ENCODE measurements around the gene DNAH7.

Gene DNAH7

DNA sequence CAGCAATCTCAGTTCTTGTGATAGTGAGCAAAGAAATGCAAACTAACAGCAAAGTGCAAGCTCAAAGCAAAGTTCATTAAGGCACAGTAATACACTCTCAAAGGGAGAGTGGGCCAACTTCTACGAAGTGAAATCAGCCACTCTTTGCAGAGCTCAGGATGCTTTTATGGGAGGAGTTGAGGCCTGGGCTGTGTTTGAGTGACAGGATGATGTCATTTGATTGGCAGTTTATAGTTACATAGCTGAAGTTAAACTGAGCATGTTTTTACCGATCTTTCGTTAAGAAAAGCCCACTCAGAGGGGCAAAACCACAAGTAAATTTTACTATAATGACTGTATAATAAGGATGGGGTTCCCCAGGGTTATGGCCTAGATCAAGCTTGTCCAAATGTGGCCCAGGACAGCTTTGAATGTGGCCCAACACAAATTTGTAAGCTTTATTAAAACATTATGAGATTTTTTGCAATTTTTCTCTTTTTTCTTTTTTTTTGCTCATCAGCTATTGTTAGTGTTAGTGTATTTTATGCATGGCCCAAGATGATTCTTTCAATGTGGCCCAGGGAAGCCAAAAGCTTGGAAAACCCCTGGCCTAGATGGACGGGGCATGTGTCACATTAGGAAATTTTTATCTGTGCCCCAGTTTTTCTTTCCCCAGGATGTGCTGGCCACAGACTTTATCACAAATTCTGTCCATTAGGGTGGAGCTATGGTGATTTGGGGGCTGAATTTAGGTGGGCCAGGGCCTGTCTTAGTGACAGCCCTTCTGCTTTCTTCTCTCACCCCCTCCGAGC, 8.3 kb upstream of the DNAH7 start:
- DNase-seq: no peak

DNA sequence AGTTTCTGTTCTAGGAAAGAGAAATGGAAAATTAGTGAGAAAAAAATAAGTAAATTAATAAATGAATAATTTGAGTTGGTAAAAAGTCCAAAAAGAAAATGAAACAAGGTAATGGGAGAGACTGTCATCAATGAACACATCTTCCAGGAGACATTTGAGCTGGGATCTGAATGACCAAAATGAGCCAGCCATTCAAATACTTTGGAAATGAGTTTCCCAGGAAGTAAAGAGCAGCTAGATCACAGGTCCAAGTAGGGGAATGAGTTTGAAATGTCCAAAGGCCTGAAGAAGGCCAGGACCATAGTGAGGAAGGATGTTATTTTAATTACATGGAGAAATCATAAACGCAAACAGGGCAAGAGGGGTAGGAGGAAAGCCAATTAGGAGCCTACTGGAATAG, 6.6 kb upstream of the DNAH7 start:
- no peak for DNase-seq

DNA sequence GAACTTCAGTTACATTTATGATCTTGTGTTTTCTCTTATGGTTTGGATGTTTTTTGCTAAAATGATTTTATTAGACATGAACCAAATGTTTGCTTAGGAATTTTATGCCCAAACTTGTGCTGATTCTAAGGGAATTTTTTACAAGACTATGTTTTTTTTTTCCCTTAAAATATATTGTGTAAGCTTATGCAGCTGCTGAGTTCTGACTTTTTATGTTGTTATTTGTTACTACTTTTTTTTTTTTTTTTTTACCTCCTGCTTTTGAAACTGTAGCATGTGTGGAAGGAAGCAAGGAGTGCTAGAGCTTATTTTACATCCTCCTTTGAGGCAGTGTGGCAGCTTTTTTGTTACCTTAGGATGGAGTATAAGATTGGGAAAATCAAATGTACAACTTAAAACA, 6.0 kb upstream of the DNAH7 start:
- DNase-seq: no peak

DNA sequence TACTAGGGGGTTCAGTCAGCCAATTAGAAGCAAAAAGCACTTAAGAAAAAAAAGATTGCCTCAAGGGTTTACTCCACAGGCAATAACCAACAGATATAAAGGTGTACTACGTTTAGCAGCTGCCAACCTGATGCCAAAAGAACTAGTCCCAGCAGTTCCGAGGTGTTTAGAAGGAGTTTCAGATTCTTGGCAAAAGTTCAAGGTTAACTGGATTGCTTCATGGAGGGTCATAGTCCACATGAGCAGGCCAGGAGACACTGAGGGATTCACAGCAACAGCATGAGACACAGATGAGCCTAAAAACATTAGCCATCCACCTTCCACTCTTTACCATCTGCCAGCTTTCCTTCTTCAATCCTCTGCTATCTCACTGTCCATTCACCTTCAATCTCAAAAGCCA, 4.9 kb upstream of the DNAH7 start:
- no peak for DNase-seq

DNA sequence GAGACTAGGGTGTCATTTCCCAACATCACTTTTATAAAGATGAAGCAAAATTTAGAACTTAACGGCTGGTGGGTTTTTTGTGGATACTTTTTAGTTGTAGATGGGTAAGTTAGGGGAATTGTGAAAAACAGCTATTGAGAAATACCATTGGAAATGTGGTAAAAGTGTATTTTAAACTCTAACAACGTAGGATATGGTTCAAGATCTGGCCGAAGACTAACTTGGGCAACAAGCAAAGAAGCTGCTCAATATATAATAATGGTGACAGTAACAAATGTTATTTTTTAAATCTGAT, 1.6 kb downstream of the DNAH7 start:
- no peak for DNase-seq

DNA sequence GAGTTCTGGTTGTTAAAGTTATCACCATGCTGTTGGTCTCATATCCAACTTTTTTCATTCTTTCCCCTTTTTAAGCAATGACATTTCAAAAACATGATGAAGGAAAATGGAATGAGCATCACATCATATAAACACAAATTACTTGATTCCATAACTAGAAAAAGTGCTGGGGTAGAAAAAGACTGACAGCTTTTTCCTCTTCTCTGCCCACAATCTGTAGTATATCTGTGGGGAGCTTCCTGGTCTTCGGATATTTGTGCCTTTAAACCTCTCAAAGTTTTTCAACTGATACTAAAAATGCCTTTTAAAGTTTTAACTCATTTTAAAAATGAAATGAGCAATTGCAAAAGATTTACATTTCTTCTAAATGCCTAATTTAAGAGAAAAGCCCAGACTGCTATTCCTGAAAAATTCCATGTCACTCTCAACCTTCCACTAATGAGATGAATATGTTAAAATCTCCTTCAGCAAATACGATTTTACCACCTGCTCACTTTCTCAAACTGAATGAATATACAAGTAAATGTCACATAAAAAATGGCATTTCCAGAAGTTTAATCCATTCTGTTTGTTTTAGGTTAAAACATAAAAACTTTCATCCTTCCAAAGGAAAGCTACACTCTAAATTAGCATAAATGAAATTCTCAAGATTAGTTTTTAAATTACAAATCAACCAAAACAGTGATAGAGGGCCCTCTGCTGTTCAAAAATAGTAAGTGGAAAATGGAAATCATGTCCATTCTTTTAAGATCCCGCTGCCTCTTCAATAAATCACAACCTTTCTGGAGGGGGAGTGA, 2.1 kb downstream of the DNAH7 start:
- DNase-seq: peak; percentile 66

DNA sequence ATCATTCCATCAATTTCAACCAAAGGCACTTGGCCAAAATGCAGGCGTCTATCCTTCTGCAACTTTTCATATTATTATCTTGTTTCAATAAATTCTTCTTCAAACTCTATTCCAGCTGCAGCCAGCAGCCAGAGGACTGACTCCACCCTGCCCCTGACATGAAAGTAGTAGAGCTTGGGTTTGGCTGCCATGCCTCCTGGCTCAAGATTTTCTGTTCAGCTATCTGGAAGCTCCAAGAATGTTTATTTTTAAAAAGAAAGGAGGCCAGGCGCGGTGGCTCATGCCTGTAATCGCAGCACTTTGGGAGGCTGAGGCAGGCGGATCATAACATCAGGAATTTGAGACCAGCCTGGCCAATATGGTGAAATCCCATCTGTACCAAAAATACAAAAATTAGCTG, 4.9 kb downstream of the DNAH7 start:
- DNase-seq: no peak

DNA sequence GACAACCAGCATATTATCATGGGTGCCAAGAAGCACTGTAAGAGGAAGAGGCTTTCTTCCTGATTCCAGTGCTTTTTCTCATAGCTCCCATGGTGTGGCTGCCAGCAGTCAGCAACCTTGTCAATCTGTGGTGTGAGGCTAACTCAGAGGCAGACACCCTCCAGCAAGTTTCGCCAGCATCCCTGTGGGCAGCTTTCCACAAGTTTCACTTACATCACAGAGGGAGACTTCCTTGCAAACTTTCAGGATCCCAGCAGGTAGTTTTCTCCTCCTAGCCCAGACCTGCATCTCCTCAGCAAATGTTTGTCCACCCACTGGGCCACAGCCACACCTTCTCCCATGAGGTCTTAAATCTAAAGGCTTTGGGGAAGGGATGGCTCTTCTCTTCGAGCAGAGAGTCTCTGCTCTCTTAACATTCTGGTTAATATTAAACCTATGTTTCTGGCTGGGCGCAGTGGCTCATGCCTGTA, 9.1 kb downstream of the DNAH7 start:
- no peak for DNase-seq

DNA sequence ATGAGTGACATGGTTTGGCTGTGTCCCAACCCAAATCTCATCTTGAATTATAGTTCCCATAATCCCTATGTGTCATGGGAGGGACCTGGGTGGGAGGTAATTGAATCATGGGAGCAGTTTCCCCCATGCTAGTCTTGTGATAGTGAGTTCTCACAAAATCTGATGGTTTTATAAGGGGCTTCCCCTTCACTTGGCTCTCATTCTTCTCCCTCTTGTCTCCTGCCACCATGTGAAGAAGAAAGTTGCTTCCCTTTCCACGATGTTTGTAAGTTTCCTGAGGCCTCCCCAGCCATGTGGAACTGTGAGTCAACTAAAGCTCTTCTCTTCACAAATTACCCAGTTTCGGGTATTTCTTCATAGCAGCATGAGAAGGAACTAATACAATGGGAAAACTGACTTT, 14.0 kb downstream of the DNAH7 start:
- no peak for DNase-seq

DNA sequence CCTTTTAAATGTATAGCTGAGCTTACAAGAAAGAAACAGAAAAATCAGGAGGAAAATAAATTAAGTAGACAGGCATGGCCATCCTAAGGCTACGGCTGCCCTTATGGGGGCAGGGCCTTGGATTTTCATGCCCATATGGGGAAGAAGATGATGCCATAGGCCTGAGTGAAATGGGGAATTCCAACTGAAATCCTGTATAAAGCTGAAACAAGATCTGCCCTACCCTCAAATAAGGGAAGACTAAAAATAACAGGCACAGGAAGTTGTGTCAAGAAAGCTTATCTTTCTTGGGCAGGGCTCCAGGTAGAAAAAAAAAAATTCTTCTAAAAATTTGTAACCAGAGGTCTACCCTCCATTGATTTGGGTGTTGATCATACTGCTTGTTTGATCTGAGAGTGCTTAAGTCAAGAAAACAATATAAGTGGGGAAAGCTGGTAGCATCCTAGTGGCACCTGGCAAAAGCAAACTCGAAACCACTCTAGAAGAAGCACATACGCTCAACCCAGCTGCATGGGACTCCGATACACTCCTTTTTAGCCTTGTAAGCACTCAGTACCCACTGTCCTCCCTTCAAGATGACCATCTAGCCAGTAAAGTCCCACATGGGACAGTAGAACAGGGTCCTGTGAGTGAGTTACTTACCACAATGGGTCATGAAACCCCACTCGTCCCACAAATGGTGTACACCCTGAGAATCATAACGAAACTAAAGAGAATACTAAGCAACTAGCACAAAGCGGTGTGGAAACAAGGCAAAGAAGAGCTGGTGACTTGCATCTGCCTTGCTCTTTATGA, 22.3 kb downstream of the DNAH7 start:
- DNase-seq: no peak

DNA sequence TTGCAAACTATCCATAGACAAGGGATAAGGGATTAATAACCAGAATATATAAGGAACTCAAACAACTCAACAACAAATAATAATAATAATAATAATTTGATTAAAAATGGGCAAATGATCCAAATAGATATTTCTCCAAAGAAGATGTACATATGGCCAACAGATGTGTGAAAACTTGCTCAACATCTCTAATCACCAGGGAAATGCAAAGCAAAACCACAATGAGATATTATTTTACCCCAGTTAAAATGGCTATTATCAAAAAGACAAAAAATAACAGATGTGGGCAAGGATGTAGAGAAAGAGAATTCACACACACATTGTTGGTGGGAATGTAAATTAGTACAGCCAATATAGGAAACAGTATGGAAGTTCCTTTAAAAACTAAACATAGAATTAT, 26.9 kb downstream of the DNAH7 start:
- DNase-seq: no peak

DNA sequence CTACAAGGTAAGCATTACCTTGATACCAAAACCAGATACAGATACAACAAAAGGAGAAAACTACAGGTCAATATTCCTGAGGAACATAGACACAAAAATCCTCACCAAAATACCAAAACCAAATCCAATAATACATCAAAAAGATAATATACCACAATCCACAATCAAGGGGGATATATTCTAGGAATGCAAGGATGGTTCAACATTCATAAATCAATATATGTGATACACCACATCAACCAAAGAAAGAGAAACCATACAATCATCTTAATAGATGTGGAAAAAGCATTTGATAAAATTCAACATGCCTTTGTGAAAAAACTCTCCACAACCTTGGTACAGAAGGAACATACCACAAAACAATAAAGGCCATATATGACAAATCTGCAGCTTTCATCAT, 28.4 kb downstream of the DNAH7 start:
- DNase-seq: no peak

DNA sequence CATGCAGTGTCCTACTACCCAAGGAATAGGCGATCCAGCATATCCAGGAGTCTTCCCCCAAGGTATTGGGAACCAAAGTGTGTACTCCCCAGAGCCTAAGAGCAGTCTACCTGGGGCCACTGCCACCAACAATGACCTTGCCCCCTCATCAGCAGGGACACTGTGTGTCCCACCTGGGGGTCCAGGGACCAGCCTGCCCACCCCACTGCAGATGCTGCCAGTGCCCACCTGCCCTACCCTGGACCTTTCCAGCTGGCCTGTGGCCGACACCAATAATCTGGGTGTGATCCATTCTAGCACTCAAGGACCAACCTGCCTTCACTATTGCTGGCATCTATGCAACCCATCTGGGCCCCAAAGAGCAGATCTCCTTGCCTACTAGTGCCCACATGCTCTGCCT, 32.2 kb downstream of the DNAH7 start:
- DNase-seq: no peak

DNA sequence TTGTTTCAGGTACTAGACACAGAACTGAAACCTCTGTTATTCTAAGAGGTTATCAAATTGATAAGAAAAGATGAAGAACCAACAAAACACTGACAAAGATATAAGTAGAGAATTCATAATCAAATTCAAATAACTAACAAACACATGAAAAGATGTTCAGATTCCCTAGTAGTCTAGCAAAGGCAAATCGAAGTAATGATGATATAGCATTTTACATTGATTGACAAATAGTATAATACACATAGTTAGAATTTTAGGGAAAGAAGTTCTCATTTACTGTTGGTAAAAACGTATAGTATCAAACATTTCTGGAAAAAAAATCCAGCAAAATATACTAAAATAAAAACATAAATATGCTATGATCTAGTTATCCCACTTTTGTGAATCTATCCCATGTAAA, 50.6 kb downstream of the DNAH7 start:
- DNase-seq: no peak

DNA sequence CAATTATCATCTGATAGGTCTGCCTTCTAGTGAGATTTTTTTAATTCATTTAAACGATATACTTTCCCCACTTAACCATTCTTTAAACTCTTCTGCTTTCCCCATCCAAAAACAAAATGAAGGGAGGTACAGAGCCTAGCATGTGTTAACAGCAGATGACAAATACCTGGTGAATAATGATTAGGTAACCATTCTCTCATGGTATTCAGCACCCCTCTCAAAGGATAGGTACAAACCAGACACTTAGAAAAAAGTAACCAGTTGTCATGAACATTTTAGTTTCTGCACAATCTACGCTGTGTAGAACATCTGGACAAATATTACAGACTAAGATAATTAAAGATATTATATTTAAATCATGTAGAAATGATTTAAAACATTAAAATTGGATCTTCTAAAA, 56.3 kb downstream of the DNAH7 start:
- no peak for DNase-seq

DNA sequence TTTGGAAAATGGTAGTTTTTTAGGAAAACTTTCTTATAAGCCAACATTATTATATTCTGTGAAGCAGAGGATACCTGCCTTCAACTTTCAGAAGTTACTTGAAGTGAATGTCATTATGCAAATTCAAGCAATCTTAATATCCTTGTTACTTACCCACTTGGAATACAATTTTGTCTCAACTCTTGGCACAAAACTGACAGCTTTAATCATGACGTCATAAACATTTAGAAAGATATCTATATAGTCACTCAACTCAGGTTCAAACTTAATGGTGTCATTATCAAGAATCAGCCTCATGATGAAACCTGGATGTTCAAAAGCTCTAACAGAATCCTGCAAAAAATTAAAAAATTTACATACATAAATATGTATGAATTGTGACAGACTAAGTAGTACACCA, 68.1 kb downstream of the DNAH7 start:
- DNase-seq: no peak

DNA sequence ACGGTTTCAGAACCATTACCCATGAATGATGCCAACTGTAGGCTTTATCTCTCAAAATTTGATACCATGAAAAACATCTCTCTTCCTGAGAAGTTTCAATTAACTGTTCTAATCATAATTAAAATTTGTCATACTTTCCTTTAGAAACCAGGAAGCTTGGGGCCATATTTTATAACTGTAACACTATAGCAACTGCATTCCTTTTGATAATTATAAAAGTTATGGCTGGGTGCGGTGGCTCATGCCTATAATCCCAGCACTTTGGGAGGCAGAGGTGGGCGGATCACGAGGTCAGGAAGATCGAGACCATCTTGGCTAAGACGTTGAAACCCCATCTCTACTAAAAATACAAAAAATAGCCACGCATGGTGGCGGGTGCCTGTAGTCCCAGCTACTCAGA, 70.6 kb downstream of the DNAH7 start:
- DNase-seq: no peak

DNA sequence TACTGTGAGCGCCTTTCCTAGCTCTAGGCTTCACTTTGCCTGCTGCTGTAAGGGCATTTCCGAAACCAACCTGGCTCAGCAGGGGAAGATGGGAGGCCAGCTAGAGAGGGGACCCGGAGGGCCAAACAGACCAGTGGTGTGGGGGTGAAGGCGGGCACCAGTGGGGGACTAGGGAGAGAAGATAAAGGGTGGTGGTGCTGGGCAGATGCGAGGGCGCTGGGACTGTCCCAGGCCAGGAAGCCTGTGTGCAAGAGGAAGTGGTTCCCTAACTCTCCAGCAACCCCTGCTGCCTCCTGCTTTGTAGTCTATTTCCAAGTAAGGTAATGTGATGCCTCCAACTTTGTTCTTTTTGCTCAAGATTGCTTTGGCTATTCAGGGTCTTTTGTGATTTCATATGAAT, 73.1 kb downstream of the DNAH7 start:
- no peak for DNase-seq

DNA sequence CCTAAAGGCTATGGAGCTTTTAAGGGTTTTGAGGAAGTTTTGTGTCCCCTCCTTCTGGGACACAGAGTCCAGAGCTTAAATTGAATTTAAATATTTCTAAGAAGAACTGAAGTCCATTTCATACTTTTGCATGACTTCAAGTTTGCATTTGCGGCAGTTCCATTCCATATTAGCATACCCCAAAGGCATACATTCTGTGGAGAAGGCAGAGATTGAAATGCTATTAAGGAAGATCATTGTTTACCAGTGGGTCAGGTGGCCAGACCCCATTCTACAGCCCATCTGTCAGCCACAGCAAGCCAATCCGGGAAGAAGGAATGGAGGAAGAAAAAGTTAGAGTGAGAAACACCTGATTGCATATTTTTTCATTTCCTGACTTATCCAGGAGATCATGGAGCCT, 75.0 kb downstream of the DNAH7 start:
- no peak for DNase-seq

DNA sequence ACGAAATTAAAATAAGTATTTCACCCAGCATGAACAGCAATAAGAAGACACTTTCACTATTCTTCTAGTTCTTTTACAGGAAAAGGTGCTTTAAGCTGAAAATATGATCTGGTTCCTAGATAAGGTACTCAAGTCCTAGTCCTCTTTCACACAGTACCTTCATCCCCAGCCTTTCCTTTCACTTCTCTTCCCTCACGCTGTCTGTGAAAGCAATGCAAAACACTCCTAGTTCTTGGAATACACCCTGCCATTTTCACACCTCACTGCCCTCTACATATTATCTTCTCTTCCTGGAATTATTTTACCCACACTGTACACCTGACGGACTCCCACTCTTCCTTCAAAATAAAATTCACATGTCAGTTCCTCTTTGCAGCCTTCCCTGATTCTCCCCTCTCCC, 82.9 kb downstream of the DNAH7 start:
- peak; percentile 10 for DNase-seq

DNA sequence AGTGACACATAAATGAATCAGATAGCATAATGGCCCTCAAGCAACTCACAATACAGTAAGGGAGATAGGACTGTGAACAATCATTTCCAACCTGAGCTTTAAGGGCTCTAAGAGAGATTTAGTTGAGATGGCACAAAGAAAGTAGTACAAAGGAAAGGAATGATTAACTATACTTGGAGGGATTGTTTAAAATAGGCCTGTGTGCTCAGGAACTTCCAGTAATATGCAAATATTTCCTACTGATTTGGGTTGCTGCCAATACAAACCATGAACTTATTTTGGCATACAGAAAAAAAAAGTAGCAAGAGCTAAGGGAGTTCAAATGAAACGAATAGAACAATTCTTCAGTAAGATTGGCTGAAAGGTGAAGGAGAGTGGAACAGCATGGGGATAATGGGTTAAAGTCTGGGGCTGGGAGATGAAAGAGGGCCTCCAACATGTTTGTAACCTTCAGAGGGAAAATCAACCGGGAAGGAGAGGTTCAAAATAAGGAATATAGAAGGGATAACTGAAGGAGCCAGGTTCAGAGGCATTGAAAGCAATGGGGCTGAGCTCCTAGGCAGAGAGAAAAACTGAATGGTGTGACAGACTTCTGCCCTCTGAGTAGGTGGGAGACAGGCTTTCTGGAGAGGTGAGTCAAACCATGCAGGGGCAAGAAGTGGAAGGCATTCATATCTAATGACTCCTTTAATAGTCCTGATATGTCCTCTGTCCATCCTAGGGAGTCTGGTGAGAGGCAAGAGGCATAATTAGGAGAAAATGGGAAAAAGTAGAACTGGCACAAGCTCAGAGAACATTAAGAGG, 83.5 kb downstream of the DNAH7 start:
- DNase-seq: no peak

DNA sequence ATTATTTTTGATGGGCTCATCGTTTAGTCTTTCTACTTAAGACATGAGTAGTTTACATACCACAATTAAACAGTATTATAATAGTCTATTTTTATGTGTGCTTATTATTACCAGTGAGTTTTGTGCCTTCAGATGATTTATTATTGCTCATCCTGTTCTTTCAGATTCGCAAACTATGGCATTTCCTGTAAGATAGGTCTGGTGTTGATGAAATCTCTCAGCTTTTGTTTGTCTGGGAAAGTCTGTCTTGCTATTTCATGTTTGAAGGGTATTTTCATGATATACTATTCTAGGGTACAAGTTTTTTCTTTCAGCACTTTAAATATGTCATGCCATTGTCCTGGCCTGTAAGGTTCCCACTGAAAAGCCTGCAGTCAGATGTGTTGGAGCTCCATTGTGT, 101.3 kb downstream of the DNAH7 start:
- no peak for DNase-seq

DNA sequence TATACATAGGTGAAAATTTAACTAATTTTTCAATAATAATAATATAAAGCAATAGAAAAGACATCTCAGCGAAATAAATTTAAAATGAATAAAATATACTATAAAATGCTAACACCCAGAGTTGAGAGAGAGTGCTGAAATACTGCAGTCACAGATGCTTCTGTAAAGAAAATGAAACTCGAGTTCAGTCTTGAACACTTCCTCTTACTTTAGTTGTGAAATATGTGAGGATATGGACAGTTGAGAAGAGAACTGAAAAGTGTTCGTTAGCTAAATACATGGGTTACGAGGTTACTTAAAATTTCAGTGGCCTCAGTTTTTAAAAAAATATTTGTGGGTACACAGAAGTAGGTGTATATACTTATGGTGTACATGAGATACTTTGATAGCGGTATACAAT, 106.8 kb downstream of the DNAH7 start:
- DNase-seq: no peak
